HFF-Myc (cell line): Measurements from ENCODE around the gene PASK.
"Not testable (repeated sequence)": the region's sequence is repeated elsewhere in the genome, so short reads cannot be mapped to it uniquely, and the experiment has no call there.

ENCODE experiments used
- DNase-seq: peaks from one replicate; pipeline ENCODE4 v3.0.0-alpha.2; 2011; ENCODE audit warnings: low read depth; ENCODE audit errors: extremely low read depth
- H3K4me3 ChIP-seq: replicated peaks from 2 replicates; pipeline ENCODE4 v1.5.1; 2011; ENCODE audit warnings: low read depth, mild to moderate bottlenecking, control low read depth, low read length
- CTCF ChIP-seq: IDR thresholded peaks from 2 replicates; pipeline ENCODE4 v1.5.1; 2012; ENCODE audit warnings: mild to moderate bottlenecking, low read depth, low read length, control low read depth; ENCODE audit errors: missing control alignments

PASK gene

GRCh38 chr2:241148891-241149674 is at the start of gene PASK:
Gene PASK, minus strand, starts transcription at chr2:241149472. Its CDS starts 6,440 bp downstream, at chr2:241143032.
- no peak for TF ChIP-seq CTCF
- H3K4me3 ChIP-seq, result peak within 1 kb of the TSS; percentile 87
- DNase-seq, result peak; percentile 86

GRCh38 chr2:241198381-241199279 is 49.4 kb upstream of the PASK start:
- DNase-seq, result no peak

GRCh38 chr2:241197947-241198346 is 48.7 kb upstream of the PASK start:
- no peak for DNase-seq
- H3K4me3 ChIP-seq, result no peak overlapping the region
- no peak for TF ChIP-seq CTCF

More at GRCh38 chr2:241198381-241199279, 49.4 kb upstream of the PASK start:
- no peak for TF ChIP-seq CTCF
- H3K4me3 ChIP-seq, result no peak overlapping the region

- H3K4me3 ChIP-seq, DNase-seq: not testable (repeated sequence)
Measured at GRCh38 chr2:241197246-241197645, 48.0 kb upstream of the PASK start.

- no peak for TF ChIP-seq CTCF
- DNase-seq, result no peak
- H3K4me3 ChIP-seq, result no peak overlapping the region
Measured at GRCh38 chr2:241195506-241196130, 46.3 kb upstream of the PASK start.

- TF ChIP-seq CTCF, result no peak
- no peak for DNase-seq
- no peak overlapping the region for H3K4me3 ChIP-seq
Measured at GRCh38 chr2:241194811-241195210, 45.5 kb upstream of the PASK start.

- H3K4me3 ChIP-seq, result no peak overlapping the region
- DNase-seq, result no peak
- no peak for TF ChIP-seq CTCF
Measured at GRCh38 chr2:241193271-241193670, 44.0 kb upstream of the PASK start.
